SW480 (cell line): ENCODE results near the gene HTR6.
"Not testable (repeated sequence)": the region's sequence is repeated elsewhere in the genome, so short reads cannot be mapped to it uniquely, and the experiment has no call there.

Source experiments
- DNase-seq: peaks from one replicate; pipeline ENCODE4 v3.0.0-alpha.2; 2016; ENCODE audit warnings: low spot score

The HTR6 gene

DNA sequence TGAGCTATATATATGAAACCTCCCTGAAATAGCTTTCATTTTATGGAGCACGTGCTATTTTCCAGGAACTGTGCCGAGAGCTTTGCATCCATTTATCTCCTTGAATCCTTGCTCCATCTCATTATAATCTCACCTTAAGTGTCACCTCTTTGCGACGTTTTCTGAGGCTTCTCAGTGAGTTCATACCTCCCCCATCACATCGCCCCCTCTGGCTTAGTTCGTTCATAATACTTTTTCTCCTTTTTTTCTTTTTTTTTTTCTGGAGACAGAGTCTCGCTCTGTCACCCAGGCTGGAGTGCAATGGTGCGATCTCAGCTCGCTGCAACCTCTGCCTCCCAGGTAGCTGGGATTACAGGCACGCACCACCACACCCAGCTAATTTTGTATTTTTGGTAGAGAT lies 25.4 kb upstream of the HTR6 start:
- not testable (repeated sequence) for DNase-seq

DNA sequence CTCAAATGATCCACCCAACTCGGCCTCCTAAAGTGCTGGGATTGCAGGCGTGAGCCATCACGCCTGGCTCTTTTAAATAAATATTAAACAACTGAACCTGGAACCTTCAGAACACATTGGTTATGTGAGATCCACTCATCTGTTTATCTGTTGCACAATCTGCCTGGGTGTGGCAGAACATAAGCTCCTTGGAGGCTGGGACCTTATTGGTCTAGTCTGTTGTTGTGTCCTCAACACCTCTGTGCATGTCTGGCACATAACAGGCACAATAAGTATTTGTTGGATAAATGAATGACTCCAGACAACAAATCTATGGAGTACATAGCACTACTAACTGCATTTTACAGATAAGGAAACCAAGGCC lies 24.7 kb upstream of the HTR6 start:
- DNase-seq: no peak

DNA sequence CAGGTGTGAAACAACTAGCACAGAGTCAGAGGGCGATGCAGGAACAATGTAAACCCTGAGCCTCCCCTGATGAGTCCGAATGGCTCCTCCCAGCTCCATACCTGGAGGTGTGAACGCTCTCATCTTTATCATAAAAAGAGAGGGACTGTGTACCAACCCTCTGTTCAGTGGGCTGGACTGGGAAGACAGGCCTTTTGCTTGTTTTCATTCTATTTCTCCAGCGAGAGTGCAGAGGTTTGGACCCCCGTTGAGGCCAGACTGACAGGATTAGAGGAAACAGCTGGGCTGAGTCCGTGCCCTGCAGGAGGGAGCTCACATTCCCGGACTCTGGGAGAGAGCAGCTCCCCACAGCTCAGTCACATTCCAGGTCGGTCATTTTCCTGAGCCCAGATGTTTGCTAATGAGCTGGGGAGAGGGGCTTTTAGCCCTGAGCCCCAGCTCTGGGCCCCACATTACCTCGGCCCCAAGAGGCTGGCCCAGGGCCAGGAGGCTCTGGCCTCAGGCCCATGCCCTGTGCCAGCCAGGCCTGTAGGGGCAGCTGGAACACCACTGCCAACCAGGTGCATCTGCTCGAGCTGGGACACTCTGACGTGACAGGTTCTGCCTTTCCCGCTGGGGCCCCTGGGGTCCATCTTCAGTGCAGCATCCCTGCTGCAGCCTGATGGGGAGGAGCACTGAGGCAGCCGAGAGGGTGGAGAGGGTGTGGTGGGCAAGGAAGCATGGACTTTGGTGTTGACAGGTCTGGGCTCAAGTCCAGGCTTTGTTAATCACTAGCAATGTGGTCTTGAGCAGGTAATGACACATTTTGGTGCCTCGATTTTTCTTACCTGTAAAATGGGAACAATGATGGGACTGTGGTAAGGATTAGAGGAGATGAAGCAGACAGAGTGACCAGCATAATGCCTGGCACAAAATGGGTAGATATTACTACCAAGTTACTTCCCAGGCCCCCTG lies 24.0 kb upstream of the HTR6 start:
- no peak for DNase-seq

DNA sequence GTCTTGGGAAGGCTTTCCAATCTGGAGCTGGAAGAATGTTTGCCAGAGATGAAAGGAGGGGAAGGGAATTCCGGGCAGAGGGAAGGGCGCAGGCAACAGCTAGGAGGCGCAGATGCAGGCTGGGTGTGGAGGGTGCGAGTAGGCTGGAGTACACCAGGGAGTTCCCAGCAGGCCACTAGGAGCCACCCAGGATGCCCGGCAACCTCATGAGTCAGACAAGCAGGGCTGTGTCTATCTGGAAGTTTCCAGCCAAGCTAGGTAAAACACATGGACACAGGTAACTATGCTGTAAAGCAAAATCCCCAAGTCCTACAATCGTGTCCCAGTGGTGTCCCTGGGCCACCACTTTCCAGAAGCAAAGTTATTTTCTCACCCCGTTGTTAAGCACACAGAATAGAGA lies 21.6 kb upstream of the HTR6 start:
- DNase-seq: peak; percentile 84

DNA sequence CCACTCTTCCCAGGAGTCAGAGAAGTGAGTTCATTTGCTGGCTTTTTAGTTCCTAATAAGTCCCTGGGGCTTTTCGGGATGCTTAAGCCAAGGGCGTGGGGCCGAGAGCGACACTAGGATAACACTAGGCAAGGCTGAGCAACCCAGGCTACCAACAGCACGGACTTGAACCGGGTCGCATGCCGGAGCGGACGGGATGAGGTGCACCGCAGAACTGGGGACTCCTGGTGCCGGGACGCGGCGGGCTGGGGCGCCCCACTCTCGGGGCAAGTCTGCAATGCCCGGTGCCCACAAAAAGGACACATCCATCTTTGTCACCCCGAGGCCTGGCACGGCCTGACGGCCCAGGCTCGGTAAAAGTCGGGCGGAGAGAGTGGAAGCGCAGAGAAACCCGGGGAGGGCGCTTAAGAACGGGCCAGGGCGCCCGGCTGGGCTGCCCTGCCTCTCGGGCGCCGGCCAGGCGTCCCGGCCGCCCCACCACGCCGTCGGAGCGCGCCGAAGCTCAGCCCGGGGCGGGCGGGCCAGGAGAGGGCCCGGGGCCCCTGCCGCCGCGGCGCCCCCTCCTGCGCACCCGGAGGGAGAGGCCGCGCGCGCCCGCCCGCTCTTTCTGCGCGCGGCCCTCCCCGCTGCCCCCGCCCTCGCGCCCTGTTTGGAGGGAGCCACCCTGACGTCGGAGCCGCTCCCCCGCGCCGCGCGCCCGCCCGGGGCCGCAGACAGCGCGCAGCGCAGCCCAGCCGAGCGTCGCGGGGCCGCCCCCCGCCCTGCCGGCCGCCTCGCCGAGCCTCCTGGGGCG lies 20.9 kb upstream of the HTR6 start, which contains the start of gene NBL1:
TSS of gene NBL1 (plus strand) at position 710 of the 793 bp plus-strand sequence. CDS start 10,720 bp downstream, outside the sequence.
- no peak for DNase-seq

DNA sequence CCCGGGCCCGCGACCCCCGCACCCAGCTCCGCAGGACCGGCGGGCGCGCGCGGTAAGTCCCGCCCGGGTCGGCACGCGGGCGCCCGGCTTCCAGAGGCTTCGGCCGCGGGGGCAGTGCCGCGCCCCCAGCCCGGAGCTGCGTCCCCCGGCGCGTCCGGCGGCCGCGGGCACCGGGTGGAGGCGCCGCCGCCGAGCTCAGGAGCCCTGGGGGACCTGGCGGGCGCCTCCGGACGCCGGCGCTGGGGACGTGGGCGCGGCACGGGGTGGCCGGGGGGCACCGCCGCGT lies 20.3 kb upstream of the HTR6 start:
- no peak for DNase-seq

DNA sequence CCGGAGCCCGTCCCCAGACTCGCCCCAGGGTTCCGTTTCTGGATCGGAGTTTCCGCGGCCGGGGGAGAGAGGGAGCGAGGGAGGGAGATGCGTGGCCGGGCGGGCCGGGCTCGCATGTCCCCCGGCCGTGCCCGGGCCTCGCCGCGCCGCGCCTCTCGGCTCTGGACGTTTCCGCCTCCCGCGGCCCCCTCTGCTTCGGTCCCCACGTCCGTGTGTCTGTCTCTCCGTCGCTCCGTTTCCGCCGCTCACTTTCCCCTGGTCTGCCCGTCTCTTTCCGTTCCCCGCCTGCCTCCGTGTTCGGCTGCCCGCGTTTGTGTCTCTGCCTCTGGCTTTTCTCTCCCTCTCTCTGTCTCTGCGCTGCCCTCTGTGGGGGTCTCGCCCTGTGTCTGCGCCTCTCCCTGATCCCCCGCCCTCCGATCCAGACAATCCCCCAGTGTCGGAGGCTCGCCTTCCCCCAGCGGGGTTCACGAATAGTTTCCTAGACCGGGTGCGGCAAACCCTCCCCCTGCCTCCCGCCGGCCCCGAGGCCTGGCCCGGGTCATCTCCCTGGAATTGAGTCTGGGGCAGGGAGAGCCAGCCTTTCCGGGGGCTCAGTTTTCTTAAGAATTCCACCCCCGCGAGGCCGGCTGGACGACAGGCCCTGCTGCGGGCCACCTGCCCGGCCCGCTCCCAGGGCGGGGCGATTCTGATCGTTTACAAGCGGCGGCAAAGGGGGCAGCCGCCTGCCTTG lies 19.8 kb upstream of the HTR6 start:
- peak; percentile 64 for DNase-seq

DNA sequence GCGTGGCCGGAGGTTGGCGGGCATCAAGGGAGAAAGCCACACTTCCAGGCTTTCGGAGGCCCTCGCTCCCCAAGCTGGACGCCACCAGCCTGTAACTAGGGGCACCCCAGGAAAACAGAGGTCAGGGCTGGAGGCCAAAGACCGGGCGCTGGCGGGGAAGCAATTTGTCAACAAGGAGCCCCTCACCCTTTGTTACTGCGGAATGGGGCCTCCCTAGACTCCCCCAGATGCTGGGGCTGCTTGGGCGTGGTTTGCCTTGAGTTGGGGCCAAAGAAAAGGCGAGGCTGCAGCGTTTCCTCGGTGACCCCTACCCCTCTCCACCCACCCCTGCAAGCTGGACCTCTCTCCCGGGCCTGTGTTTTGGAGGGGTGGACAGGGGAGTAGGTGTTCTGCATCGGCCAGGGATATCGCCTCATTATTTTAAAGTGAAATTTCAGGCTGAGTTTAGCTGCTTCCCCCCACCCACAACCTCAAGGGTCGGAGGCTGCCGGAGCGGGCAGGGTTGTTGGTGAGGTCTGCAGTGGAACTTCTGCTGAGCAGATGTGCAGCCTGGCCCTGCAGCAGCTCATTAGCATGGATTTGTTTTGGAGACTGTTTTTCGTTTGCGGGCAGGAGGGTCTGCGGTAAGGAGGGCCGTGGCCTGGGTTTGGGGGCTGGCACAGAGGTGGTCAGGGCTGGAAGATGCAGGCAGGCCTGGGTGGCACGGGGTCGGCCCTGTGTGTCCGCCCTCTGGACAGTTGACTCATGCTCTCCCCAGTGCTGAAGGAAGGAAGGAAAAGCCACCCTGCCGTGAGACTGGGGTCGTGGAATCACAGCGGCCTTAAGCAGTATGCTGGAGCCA lies 19.0 kb upstream of the HTR6 start:
- DNase-seq: no peak

DNA sequence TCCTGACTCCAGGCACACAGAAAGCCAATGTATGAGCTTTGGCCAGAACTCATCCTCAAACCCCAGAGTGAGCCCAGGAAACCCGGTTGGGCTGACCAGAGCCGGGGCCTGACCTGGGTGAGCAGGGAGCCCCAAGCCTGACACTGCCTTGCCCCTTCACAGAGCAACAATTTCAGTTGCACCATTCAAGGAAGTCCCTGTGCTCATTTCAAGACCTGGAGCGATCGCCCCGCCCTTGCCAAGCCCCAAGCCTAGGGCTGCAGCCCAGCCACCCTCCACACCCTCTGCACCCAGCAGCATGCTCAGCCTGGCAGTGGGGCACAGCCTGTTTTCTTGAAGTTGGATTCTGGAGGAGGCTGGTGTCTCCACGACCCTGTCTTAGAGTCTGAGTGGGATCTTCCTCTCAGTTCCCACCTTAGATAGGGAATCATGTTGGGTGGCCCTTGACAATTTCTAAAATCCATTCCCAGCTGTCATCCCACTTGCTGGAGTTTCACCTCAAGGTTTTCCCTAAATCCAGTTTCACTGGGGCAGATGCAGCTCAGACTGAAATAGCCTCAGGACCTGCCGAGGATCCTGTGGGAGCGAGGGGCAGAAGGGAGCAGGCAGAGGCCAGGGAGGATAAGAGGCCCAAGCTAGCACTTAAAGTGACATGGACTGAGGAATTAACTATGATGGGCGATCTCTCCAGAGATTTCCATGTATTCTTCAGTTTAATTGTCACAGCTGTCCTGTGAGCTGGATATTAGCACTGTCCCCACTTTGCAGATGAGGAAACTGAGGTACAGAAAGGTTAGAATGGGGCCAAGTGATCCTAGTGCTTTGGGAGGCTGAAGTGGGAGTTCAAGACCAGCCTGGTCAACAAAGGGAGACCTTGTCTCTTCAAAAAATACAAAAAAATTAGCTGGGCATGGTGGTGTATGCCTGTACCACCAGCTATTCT lies 18.0 kb upstream of the HTR6 start:
- no peak for DNase-seq

DNA sequence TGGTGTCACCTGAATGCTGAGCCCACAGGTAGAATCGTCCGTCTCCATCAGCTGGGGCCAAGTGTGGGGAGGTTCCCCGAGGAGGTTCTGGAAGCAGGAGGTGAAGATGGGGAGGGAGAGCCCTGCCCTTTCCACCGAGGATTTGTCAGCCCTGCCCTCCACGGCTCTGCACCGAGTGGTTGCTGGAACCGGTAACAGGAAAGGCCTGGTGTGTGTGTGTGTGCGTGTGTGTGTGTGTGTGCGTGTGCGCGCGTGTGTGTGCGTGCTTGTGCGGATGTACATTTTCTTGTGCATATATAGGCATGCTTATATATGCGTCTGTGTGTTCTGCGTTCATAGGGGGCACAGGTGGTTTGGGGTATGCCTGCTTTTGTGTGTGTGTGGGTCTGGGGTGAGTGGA lies 17.0 kb upstream of the HTR6 start:
- DNase-seq: no peak

DNA sequence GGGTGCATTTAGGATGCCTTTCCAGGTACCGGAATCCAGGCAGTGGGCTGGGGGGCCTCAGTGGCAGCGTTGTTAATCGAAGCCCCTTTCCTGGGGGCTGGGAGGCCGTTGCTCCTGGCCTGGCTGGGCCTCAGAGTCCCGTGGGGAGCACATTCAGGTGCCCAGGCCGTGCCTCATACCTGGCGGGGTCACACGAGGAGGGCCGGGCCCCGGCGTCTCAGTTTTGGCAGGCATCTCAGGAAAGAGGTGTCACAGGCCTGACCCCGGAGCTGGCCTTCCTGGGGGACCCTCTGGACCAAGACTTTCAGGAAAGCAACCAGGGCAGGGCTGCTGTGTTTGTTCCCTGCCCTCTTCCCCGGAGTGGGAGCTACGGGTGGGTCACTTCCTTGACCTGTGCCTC lies 16.4 kb upstream of the HTR6 start:
- DNase-seq: no peak

DNA sequence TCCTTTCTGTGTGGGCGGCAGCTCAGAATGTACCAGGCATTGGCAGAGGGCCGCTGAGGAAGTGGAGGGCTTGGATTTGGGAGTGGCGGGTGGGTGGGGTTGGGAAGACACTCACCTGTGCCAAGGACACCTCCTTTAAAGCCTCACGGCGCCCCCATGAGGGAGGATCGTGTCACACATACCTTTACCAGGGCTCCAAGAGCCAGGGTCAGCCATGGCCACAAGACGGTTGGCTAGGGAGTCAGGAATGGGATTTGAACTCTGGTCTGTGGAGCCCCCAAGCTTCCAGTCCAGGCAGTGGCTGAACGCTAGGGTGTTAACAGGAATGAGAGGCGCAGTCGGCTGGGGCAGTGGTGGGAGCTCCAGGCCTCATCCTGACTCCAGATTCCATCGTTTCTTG lies 16.0 kb upstream of the HTR6 start:
- DNase-seq: no peak

DNA sequence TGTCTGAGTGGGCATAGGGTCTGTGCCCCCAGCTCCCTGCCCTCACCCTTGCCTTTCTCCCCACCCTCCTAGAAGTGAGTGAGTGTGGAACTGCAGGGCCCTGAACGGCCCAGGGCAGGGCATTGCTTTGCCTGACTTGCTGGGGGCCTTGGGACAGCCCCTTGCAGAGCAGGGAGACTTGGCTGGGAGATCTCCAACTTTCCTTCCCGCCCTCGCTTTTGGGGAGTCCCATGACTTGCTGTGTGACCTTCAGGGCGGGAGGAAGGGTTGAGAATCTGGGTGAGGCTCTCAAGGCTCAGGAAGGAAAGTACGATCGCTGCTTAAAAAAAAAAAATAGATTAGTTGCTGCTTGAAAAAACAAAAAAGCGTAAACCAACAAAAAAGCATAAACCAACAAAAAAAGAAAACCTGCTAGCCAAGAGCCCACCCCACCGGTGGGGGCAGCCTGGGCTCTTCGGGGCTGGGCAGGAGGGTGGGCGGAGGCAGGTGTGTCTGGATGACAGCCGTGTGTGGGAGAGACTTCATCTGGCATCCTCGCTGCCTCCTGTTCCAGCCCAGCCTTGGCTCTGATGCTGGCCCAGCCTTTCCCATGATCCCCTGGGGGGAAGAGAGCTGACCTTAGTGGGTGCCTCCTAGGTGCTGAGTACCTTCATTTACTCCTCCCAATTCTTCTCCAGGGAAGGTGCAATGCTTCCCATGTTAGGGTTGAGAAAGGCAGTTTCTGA lies 14.1 kb upstream of the HTR6 start:
- no peak for DNase-seq

DNA sequence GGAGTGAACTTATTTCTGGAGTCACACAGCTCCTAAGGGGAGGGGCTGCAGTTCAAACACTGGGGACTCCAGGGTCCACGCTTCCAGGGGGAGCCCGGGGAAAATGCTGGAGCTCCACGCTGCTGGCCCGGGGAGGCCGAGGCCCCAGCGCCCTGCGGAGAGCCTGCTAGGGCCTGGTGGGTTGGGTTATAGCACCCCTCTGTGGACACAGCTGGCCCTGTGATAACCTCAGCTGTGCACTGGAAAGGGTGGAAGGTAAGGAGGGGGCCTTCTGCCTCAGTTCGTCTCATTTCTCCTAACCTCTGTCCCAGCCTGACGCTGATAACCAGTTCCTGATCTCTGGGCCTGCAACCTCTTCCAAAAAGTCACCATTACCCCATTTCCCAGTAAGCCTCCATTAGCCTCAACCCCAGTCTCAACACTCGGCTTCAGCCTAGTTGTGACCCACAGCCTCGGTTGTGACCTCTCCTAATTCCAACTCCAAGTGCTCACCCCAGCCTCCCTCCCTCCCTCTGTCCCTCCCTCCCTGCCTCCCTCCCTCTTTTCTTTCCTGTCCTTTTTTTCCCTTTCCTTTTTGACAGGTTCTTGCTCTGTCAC lies 13.4 kb upstream of the HTR6 start:
- no peak for DNase-seq

DNA sequence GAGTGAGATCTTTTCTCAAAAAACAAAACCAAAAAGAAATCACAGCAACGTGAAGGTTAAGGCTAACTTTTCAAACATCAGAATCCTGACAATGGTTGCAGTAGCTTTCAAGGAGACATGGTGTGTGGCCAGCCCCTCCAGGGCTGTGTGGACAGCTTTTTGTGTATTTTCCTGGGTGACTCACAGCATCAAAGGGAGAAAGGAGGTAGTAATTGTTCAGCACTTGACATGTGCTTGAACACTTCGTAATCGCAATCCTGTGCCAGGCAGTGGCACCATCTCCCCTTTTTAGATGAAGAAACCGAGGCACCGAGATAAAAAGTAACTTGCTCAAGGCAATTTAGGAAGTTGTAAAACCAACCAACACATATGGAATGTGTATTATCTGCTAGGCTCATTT lies 10.3 kb upstream of the HTR6 start:
- peak; percentile 61 for DNase-seq

DNA sequence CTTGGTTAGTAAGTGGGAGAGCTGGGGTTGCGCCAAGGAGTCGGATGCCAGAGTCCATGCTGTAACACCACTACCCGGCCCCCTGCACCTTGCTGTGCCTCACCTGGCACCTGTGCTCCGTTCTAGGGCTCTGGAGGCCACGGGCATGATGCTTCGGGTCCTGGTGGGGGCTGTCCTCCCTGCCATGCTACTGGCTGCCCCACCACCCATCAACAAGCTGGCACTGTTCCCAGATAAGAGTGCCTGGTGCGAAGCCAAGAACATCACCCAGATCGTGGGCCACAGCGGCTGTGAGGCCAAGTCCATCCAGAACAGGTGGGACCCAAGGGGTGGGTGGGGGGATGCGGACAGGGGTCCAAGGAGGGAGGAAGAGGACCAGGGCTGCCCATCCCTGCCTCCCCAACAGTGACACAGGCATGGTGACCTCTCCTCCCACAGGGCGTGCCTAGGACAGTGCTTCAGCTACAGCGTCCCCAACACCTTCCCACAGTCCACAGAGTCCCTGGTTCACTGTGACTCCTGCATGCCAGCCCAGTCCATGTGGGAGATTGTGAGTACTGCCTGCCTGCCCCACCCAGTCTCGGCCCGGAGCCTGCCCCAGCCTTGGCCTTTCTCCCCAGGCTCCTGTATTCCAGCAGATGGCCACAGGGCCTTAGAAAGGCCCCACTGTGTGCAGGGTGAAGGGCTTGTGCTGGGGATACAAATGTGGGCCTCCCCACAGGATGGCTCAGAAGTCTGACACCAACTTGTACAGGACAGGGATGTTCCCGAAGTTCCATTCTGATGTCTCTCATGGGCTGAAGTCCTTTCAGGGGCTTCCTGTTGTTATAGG lies 9.6 kb upstream of the HTR6 start:
- no peak for DNase-seq

DNA sequence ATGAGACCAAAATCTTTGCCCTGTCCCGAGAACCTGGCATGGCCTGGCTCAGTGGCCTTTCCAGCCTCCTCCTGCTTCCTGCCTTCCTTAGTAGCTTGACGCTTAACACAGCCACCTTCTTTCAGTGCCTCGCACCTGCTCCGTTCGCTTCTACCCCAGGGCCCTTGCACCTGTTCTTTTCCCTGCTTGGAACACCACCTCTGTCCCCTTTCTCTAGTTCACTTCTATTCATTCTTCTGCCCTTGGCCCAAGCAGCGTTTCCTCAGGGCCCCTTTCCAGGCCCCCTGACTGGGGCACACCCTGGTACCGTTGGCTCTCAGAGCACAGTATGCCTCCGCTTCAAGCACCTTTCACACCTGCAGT lies 9.0 kb upstream of the HTR6 start:
- no peak for DNase-seq

DNA sequence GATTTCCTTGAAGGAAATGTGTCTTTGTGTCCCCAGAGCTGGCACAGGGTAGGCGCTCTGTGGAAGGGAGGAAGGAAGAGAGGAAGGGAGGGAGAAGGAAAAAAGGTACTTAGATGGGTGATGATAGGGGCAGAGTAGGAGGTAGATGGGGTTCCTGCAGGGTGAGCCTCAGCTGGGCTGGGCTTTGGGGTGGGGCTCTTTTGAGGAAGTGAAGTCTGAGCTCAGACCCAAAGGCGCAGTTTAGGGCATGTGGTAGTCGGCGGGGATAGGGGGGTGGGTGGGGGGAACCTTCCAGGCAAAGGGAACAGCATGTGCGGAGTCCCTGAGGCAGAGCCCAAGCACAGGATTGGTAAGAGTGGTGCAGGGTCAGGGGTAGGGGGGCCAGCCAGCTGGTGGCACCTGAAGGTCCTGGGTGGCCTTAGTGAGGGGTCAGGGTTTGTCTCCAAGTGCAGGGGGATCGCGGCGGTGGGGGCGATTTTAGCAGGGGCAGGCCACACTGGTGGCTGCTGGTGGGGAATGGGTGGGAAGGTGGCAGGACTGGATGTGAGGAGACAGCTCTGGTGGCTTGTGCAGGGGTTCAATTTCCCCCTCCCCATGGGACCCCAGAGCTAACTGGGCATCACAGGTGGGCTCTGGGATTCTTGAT lies 8.4 kb upstream of the HTR6 start:
- no peak for DNase-seq
